IMR-90 (cell line): ENCODE results near the gene ATG5. TPM values are rescaled to one million over a fixed set of nuclear protein-coding genes. Genes with fewer than 3 reads are reported as not detected.
A peak's percentile ranks its signal among the peaks of the same experiment; 100 is the strongest.

Experiments
- ATAC-seq: fragments of 200-7000 bp; cut with Tn5 transposase; 2 replicates; pipeline ENCODE4 v1.9.1; 2020; ENCODE audit warnings: low read depth, mild to moderate bottlenecking, moderate library complexity
- BruUV-seq: library from RNA; stranded (reverse); fragments of 400-500 nt; replicated peaks from 2 replicates; lab custom pipeline; 2021; lab: Mats Ljungman, UMichigan
- CTCF ChIA-PET: fragments of 300-600 bp; formaldehyde crosslinking; extraction: SDS; loops from one replicate; lab custom pipeline; 2021; ENCODE audit warnings: antibody characterized with exemption; lab: Yijun Ruan, JAX
- POLR2A ChIA-PET: fragments of 300-600 bp; sonication (Branson Sonifier 250); formaldehyde crosslinking; loops from one replicate; lab custom pipeline; 2022; ENCODE audit warnings: antibody characterized with exemption; ENCODE audit not compliant: unreplicated experiment; lab: Charles Lee
- DNase-seq: peaks from one replicate; pipeline ENCODE4 v3.0.0; 2013
- H2AFZ ChIP-seq: replicated peaks from 2 replicates; pipeline ENCODE3; 2013; ENCODE audit warnings: low read length, mild to moderate bottlenecking; ENCODE audit not compliant: poor library complexity
- H2AK5ac ChIP-seq: 2 replicates; pipeline ENCODE4 v1.6.1; 2013; ENCODE audit warnings: low read depth, low read length, inconsistent platforms
- H2AK9ac ChIP-seq: replicated peaks from 2 replicates; pipeline ENCODE3; 2013; ENCODE audit warnings: mild to moderate bottlenecking, low read depth, low read length, moderate library complexity; ENCODE audit not compliant: poor library complexity
- H2BK120ac ChIP-seq: 2 replicates; pipeline ENCODE4 v1.6.1; 2013; ENCODE audit warnings: low read depth, low read length, inconsistent platforms
- H2BK15ac ChIP-seq: 3 replicates; pipeline ENCODE4 v1.6.1; 2013; ENCODE audit warnings: low read depth, low read length, inconsistent platforms
- H2BK20ac ChIP-seq: 2 replicates; pipeline ENCODE4 v1.6.1; 2013; ENCODE audit warnings: low read depth, mild to moderate bottlenecking, inconsistent platforms, low read length, moderate library complexity
- H2BK5ac ChIP-seq: 2 replicates; pipeline ENCODE4 v1.6.1; 2013; ENCODE audit warnings: mild to moderate bottlenecking, low read depth, low read length, inconsistent platforms; ENCODE audit not compliant: poor library complexity, severe bottlenecking
- H3K14ac ChIP-seq: replicated peaks from 2 replicates; pipeline ENCODE4 v1.6.1; 2013; ENCODE audit warnings: low read depth, low read length, inconsistent platforms
- H3K18ac ChIP-seq: 2 replicates; pipeline ENCODE4 v1.6.1; 2013; ENCODE audit warnings: low read depth, low read length, control low read depth
- H3K23ac ChIP-seq: 2 replicates; pipeline ENCODE4 v1.6.1; 2013; ENCODE audit warnings: low read depth, low read length, inconsistent platforms
- H3K27ac ChIP-seq: 2 replicates; pipeline ENCODE4 v1.5.1; 2013; ENCODE audit warnings: mild to moderate bottlenecking, control low read depth, low read length; ENCODE audit not compliant: insufficient read depth
- H3K27me3 ChIP-seq: 2 replicates; pipeline ENCODE4 v1.6.1; 2013; ENCODE audit warnings: low read length; ENCODE audit not compliant: control insufficient read depth, insufficient read depth
- H3K36me3 ChIP-seq: 2 replicates; pipeline ENCODE4 v1.6.1; 2013; ENCODE audit warnings: low read length, mixed read lengths; ENCODE audit not compliant: control insufficient read depth, insufficient read depth
- H3K4ac ChIP-seq: 2 replicates; pipeline ENCODE4 v1.6.1; 2013; ENCODE audit warnings: low read depth, low read length, inconsistent platforms
- H3K4me1 ChIP-seq: 2 replicates; pipeline ENCODE4 v1.6.1; 2013; ENCODE audit warnings: low read length, mixed read lengths; ENCODE audit not compliant: control insufficient read depth, insufficient read depth
- H3K4me2 ChIP-seq: 2 replicates; pipeline ENCODE4 v1.6.1; 2013; ENCODE audit warnings: low read depth, mild to moderate bottlenecking, control low read depth, low read length, moderate library complexity
- H3K4me3 ChIP-seq: 2 replicates; pipeline ENCODE4 v1.5.1; 2013; ENCODE audit warnings: low read depth, mild to moderate bottlenecking, control low read depth, low read length, moderate library complexity; ENCODE audit not compliant: insufficient read depth
- H3K56ac ChIP-seq: 2 replicates; pipeline ENCODE4 v1.6.1; 2013; ENCODE audit warnings: low read length, inconsistent platforms; ENCODE audit not compliant: insufficient read depth; ENCODE audit errors: extremely low read depth
- H3K79me1 ChIP-seq, 2 experiments: 2 replicates each; pipeline ENCODE4 v1.6.1; 2013; ENCODE audit warnings: low read length in 2 of 2, inconsistent platforms in 1 of 2, low read depth in 1 of 2
- H3K9ac ChIP-seq: 2 replicates; pipeline ENCODE4 v1.6.1; 2013; ENCODE audit warnings: low read depth, low read length, control low read depth
- H3K9me1 ChIP-seq: 2 replicates; pipeline ENCODE4 v1.6.1; 2013; ENCODE audit warnings: low read length, inconsistent platforms; ENCODE audit not compliant: insufficient read depth
- H3K9me3 ChIP-seq: 2 replicates; pipeline ENCODE4 v1.6.1; 2013; ENCODE audit warnings: low read length; ENCODE audit not compliant: control insufficient read depth, insufficient read depth
- H4K20me1 ChIP-seq: 2 replicates; pipeline ENCODE4 v1.6.1; 2013; ENCODE audit warnings: low read length, inconsistent platforms; ENCODE audit not compliant: insufficient read depth
- H4K5ac ChIP-seq: 2 replicates; pipeline ENCODE4 v1.6.1; 2013; ENCODE audit warnings: mild to moderate bottlenecking, low read depth, low read length, control low read depth
- H4K8ac ChIP-seq, 2 experiments: 2 replicates each; pipeline ENCODE4 v1.6.1; 2013; ENCODE audit warnings: low read depth in 2 of 2, low read length in 2 of 2, control low read depth in 1 of 2, inconsistent platforms in 1 of 2
- H4K91ac ChIP-seq: 2 replicates; pipeline ENCODE4 v1.6.1; 2013; ENCODE audit warnings: low read depth, low read length, inconsistent platforms; ENCODE audit not compliant: insufficient read depth
- BHLHE40 ChIP-seq: fragments of 150-350 bp; IDR thresholded peaks from 2 replicates; pipeline ENCODE4 v1.6.1; 2016; ENCODE audit warnings: mild to moderate bottlenecking, low read depth, low read length
- CEBPB ChIP-seq: IDR thresholded peaks from 2 replicates; pipeline ENCODE4 v1.6.1; 2012; ENCODE audit warnings: low read depth, low read length, improper control_type of control experiment
- CHD1 ChIP-seq: IDR thresholded peaks from 2 replicates; pipeline ENCODE4 v1.6.1; 2012; ENCODE audit warnings: low read depth, low read length, improper control_type of control experiment
- CTCF ChIP-seq: conservative IDR thresholded peaks from 2 replicates; pipeline ENCODE4 v1.5.1; 2012; ENCODE audit warnings: mild to moderate bottlenecking, low read depth, low read length, improper control_type of control experiment
- FOS ChIP-seq: fragments of 150-350 bp; IDR thresholded peaks from 2 replicates; pipeline ENCODE4 v1.6.1; 2016; ENCODE audit warnings: low read depth, low read length
- MAFK ChIP-seq: IDR thresholded peaks from 2 replicates; pipeline ENCODE4 v1.6.1; 2012; ENCODE audit warnings: low read depth, low read length, improper control_type of control experiment
- MAZ ChIP-seq: IDR thresholded peaks from 2 replicates; pipeline ENCODE4 v1.6.1; 2012; ENCODE audit warnings: low read depth, mild to moderate bottlenecking, low read length, improper control_type of control experiment, moderate library complexity, borderline replicate concordance
- MXI1 ChIP-seq: IDR thresholded peaks from 2 replicates; pipeline ENCODE4 v1.6.1; 2012; ENCODE audit warnings: low read depth, mild to moderate bottlenecking, low read length, moderate library complexity, borderline replicate concordance
- NFE2L2 ChIP-seq: fragments of 150-350 bp; IDR thresholded peaks from 2 replicates; pipeline ENCODE4 v1.6.1; 2016; ENCODE audit warnings: low read depth, mild to moderate bottlenecking, low read length
- POLR2A ChIP-seq: IDR thresholded peaks from 2 replicates; pipeline ENCODE4 v1.6.1; 2012; ENCODE audit warnings: mild to moderate bottlenecking, low read depth, low read length
- RAD21 ChIP-seq: IDR thresholded peaks from 2 replicates; pipeline ENCODE4 v1.6.1; 2012; ENCODE audit warnings: low read length, improper control_type of control experiment
- RCOR1 ChIP-seq: IDR thresholded peaks from 2 replicates; pipeline ENCODE4 v1.6.1; 2012; ENCODE audit warnings: mild to moderate bottlenecking, low read length, improper control_type of control experiment; ENCODE audit not compliant: insufficient replicate concordance
- RFX5 ChIP-seq: IDR thresholded peaks from 2 replicates; pipeline ENCODE4 v1.8.0; 2012; ENCODE audit warnings: low read depth, mild to moderate bottlenecking, low read length, moderate library complexity
- SMC3 ChIP-seq: fragments of 150-350 bp; IDR thresholded peaks from 2 replicates; pipeline ENCODE4 v1.6.1; 2016; ENCODE audit warnings: low read depth, mild to moderate bottlenecking, antibody characterized with exemption, low read length, moderate library complexity
- USF2 ChIP-seq: fragments of 150-350 bp; IDR thresholded peaks from 2 replicates; pipeline ENCODE4 v1.6.1; 2017; ENCODE audit warnings: mild to moderate bottlenecking, antibody characterized with exemption, low read length, low read depth
- WGBS, 2 experiments: methylation state at CpG; one replicate each; pipeline versions ENCODE4 v1.1.5 to v1.1.7; 2013; ENCODE audit warnings: missing lambda C conversion rate in 2 of 2; ENCODE audit not compliant: insufficient read length in 1 of 2; ENCODE audit errors: extremely low coverage in 2 of 2; 5-methylcytosine and 5-hydroxymethylcytosine counted together
- dilution Hi-C: fragments of 300-500 bp; cut with HindIII; formaldehyde crosslinking; loops from one replicate; pipeline ENCODE4 v1.14.3; 2018; ENCODE audit warnings: low sequenced_read_pairs; ENCODE audit not compliant: unreplicated experiment
- in situ Hi-C: fragments of 300-500 bp; cut with MboI; formaldehyde crosslinking; loops from 3 replicates; pipeline ENCODE4 v1.14.3; 2019; ENCODE audit warnings: low sequenced_read_pairs, inconsistent platforms, mixed read lengths
- intact Hi-C: fragments of 100-400 bp; cut with micrococcal nuclease; formaldehyde crosslinking; loops from 2 replicates; pipeline ENCODE4 v1.10.0; 2022
- polyA plus RNA-seq, 3 experiments: library from polyadenylated mRNA; depleted of rRNA; stranded (reverse); fragments of >200 nt; gene quantifications; 2 replicates each; pipeline ENCODE4 v1.2.3, GENCODE V29; 2012; ENCODE audit warnings: low replicate concordance in 1 of 3
- total RNA-seq: library from RNA; depleted of rRNA; stranded (reverse); fragments of >200 nt; gene quantifications from 2 replicates; pipeline ENCODE4 v1.2.3, GENCODE V29; 2012

The ATG5 gene
- total and polyA plus RNA-seq, 2 of the 4 experiments (the other 2 are of a cell fraction) = 13.5 to 28.0 TPM

GRCh38 chr6:106252687-106253086 lies 72.9 kb downstream of the ATG5 start:
- Histone ChIP-seq H3K4me2 (no peak overlapping the region), H3K9me3 (no peaks in the 10 kb centered on the region), H2AK9ac (no peak overlapping the region), H3K56ac (no peak overlapping the region), H3K9ac (no peak overlapping the region), H2BK5ac (no peak overlapping the region), H4K20me1 (peaks cover 13% of the 10 kb centered on the region; the same call in 1 of the 2 replicates), H2AFZ (no peak overlapping the region), H3K14ac (no peak overlapping the region; the same call in 1 of the 2 replicates), H3K4me1 (peaks cover 13% of the 10 kb centered on the region), H3K79me1 (peaks cover 8 to 38% of the 10 kb centered on the region in 2 experiments; a peak in 3 of 4 replicates), H3K4me3 (no peak overlapping the region), H3K9me1 (peaks cover 5% of the 10 kb centered on the region), H2AK5ac (no peak overlapping the region), H3K27ac (no peak overlapping the region), H3K4ac (no peak overlapping the region), H3K36me3 (0 out of 2 replicates have a peak, but pooled peaks cover 1% of the 10 kb centered on the region), H2BK15ac (no peak overlapping the region), H2BK20ac (no peak overlapping the region), H4K8ac (no peak overlapping the region), H2BK120ac (no peak overlapping the region), H3K18ac (peak overlapping the region; percentile 47; the same call in 1 of the 2 replicates), H3K27me3 (no peaks in the 10 kb centered on the region), H4K5ac (no peak overlapping the region), H3K23ac (no peak overlapping the region), H4K91ac (no peak overlapping the region)
- POLR2A ChIA-PET = no interaction called here
- CTCF ChIA-PET = no interaction called here
- in situ Hi-C loops = no loop called here
- dilution Hi-C loops = no loop called here
- BruUV-seq = no TSS peak
- no CpG with 5 or more reads among the region's 2 CpGs for WGBS, 2 experiments
- no peak for ATAC-seq
- intact Hi-C loops = no loop called here
- no peak for DNase-seq
- no peak for TF ChIP-seq RAD21
- TF ChIP-seq POLR2A = no peak
- TF ChIP-seq FOS = no peak
- no peak for TF ChIP-seq CHD1
- no peak for TF ChIP-seq CTCF
- no peak for TF ChIP-seq NFE2L2
- no peak for TF ChIP-seq BHLHE40
- TF ChIP-seq MAZ = no peak
- TF ChIP-seq USF2 = no peak
- TF ChIP-seq RFX5 = no peak
- TF ChIP-seq MAFK = no peak
- no peak for TF ChIP-seq RCOR1
- TF ChIP-seq SMC3 = no peak
- TF ChIP-seq MXI1 = no peak
- no peak for TF ChIP-seq CEBPB
